ENCODE data around the gene SNAI1.

Gene SNAI1

GRCh38 chr20:49982072-49982345 lies 771 bp upstream of the SNAI1 start:
- H3K4me3 ChIP-seq (ENCODE audit: low read length) = no peak overlapping the region
- no peak for TF ChIP-seq CTCF (IDR thresholded peaks at IDR 0.05; ENCODE audit: insufficient read depth, low read depth, low read length, missing control alignments)
- DNase-seq (ENCODE audit: low read depth) = no peak

- H3K4me3 ChIP-seq (ENCODE audit: low read length) = no peak overlapping the region
- no peak for DNase-seq (ENCODE audit: low read depth)
- no peak for TF ChIP-seq CTCF (IDR thresholded peaks at IDR 0.05; ENCODE audit: insufficient read depth, low read depth, low read length, missing control alignments)
Measured at GRCh38 chr20:49983123-49983847, 505 bp downstream of the SNAI1 start.

GRCh38 chr20:49983848-49984408 lies 1.1 kb downstream of the SNAI1 start:
- no peak for TF ChIP-seq CTCF (IDR thresholded peaks at IDR 0.05; ENCODE audit: insufficient read depth, low read depth, low read length, missing control alignments)
- no peak for DNase-seq (ENCODE audit: low read depth)
- no peak overlapping the region for H3K4me3 ChIP-seq (ENCODE audit: low read length)

- no peak overlapping the region for H3K4me3 ChIP-seq (ENCODE audit: low read length)
- DNase-seq (ENCODE audit: low read depth) = no peak
- TF ChIP-seq CTCF (IDR thresholded peaks at IDR 0.05; ENCODE audit: insufficient read depth, low read depth, low read length, missing control alignments) = no peak
Measured at GRCh38 chr20:49984426-49985153, 1.8 kb downstream of the SNAI1 start.

GRCh38 chr20:49985157-49985556 lies 2.4 kb downstream of the SNAI1 start:
- H3K4me3 ChIP-seq (ENCODE audit: low read length) = no peak overlapping the region
- no peak for DNase-seq (ENCODE audit: low read depth)
- no peak for TF ChIP-seq CTCF (IDR thresholded peaks at IDR 0.05; ENCODE audit: insufficient read depth, low read depth, low read length, missing control alignments)

GRCh38 chr20:49985617-49986016 lies 2.8 kb downstream of the SNAI1 start:
- TF ChIP-seq CTCF (IDR thresholded peaks at IDR 0.05; ENCODE audit: insufficient read depth, low read depth, low read length, missing control alignments) = no peak
- no peak for DNase-seq (ENCODE audit: low read depth)
- no peak overlapping the region for H3K4me3 ChIP-seq (ENCODE audit: low read length)
